Activated naive CD8-positive, alpha-beta T cell treated with anti-CD3 and anti-CD28 coated beads, Interleukin-2, amount 50 U/mL, for 16 hours (primary cell): ENCODE data around the gene C19orf73.
"Not testable (repeated sequence)": the region's sequence is repeated elsewhere in the genome, so short reads cannot be mapped to it uniquely, and the experiment has no call there.

Source experiments
- DNase-seq: peaks from one replicate; pipeline ENCODE4 v3.0.0-alpha.2; 2020; ENCODE audit warnings: low read depth, low spot score

The C19orf73 gene

DNA sequence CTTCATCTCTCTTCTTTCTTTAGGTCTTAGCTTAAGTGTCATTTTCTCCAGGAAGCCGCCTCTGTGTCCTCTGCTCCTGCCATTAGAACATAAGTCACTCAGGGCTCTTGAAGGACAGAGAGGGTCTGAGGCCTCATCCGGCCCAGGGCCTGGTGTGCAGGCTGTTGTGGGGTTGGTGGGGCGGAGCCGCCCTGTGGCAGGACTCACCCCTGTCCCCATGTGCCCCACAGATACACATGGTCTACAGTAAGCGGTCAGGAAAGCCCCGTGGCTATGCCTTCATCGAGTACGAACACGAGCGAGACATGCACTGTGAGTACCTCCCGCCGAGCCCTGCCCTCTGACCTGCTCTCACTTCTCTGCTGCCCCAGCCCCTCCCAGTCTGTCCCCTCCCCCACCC, 17.8 kb downstream of the C19orf73 start:
- DNase-seq = no peak

DNA sequence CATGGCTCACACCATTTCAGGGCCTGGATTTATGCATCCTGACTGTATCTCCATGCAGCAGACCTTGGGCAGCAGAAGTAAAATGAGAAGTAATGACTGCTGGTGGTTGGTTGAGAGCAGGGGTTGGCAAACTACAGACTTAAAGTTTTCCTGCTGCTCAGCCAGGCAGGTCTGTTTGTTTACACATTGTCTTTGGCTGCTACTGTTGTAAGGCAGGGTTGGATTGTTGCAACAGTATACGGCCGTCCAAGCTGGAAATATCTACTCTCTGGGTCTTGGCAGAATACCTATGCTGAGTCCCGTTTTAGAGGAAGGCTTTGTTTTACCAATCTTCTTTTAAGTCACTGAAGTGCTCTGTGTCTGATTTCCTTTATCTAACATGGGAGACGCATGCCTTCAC, 20.1 kb downstream of the C19orf73 start:
- DNase-seq = no peak

DNA sequence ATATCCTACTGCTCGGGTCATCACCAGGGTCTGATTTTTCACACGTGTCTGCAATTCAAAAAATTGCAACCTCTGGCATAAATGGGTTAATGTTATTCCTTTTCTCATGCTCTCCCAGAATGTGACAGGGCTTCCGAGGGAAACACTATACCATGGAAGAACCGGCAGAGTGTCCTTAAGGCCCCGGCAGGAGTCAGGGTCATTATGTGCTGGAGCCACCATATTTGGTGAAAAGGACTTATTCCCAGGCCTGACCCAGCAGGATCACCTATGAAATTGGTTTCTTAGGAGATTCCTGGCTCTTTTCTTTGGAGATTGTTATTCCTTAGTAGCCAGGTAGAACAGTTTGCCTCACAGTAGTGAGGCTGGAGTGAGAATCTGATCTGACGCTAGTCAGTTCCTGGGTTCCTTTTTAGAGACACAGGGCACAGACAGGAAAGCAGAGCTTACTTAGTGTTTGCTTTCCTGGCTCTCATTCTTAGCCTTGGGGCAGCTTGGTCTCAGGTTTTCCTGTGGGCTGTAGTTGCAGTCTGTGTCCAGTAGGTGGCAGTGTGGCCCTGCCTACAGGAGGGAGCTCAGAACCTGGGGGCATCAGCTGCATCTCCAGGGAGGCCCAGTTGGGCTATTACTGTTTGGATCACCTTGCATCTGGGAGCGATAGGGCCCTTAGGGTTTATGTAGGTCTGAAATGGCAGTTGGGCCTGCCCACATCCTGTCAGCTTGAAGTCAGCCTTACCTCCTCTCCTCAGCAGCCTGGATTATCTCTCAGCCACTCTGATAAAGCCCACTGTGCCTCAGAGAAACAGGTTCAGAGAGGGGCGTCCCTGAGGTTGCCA, 21.3 kb downstream of the C19orf73 start:
- peak; percentile 55 for DNase-seq

DNA sequence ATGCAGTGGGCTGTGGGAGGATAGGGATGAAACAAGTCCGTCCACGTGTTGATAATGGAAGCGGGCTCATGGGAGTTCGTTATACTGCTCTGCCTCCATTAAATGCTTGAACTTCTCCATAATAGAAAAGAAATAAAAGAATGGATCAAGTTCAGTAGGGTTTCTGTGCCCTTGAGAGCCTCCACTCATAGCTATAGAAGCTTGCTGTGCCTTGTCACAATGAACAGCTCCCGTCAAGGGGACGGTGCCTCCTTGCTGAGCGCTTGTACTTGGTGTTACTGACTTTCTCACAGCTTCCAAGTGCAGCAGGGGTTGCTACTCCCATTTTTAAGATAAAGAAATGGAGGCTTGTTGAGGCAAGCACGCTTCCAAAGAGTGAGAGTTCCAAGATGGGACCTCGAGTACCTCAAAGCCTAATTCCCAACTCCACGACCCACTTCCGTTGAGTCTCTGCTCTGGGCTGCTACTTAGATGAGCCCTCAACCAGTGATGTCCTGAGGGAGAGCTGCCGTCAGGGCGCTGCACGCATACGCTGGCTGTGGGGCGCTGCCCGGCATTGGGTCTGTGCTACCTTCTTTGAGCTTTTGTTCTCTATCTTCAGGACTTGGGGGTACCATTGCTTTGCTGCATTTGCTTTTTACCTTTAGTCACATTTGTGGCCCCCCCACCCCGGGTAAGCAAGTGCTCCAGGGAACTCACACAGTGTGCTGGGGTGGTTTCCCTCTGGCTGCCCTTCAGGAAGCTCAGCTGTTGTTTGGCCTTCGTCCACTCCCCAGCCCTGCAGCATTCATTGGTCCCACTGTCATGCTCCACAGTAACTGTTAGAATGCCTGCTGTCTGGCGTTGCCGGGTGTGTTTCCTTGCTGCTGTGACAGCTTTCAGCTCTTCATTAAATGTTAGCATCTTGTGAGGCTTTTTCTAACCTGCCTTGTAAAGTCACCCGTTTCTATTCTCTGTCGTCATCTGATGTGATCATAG, 24.1 kb downstream of the C19orf73 start:
- DNase-seq = no peak

DNA sequence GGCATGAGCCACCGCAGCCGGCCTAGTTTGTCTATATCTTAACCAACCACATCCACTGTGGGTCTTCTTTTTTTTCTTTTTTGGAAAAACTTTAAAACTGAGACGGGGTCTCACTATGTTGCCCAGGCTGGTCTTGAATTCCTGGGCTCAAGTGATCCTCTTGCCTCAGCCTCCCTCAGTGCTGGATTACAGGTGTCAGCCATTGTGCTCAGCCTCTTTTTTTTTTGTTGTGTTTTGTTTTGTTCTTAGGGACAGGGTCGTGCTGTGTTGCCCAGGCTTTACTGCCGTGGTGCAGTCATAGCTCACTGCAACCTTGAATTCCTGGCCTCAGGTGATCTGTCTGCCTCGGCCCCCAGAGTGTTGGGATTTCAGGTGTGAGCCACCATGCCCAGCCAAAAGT, 26.3 kb downstream of the C19orf73 start:
- DNase-seq = no peak

DNA sequence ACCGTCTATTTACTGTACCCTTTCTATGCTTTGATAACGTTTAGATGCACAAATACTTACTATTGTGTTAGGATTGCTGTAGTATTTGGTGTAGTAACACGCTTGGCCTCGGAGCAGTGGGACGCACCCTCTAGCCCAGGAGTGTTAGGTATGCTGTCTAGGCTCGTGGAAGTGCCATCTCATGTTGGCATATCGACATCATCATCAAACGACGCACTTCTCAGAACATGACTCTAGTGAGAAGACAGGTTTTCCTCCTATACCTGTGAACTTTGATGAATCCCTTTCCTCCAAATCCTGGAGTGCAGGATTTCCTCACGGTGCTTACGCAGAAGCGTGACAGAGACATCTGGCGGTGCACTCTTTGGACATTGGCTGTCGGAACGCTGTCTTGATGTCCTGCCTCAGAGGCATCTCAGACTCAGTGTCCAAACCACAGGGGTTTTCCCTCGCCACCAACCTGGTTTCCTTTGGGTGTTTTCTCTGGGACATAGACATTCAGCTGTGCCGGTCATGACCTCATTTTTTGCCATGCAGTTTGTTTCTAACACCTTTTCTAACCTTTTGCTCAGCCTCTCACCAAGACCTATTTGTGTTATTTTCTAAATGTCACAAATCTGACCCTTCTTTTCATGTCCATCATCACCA, 27.4 kb downstream of the C19orf73 start:
- DNase-seq = no peak

DNA sequence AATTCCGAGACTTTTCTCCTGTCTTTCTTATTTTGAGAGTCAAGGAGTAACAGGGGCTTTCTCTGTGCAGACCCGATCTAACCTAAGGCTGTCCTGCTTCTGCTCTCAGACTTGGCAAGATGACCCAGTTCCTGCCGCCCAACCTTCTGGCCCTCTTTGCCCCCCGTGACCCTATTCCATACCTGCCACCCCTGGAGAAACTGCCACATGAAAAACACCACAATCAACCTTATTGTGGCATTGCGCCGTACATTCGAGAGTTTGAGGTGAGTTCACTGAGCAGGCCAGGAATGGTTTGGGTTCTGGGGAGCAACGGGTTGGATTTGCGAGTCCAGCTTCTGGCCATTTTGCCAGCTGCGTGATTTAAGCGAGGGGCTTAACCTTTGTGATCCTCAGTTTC, 32.6 kb downstream of the C19orf73 start:
- no peak for DNase-seq

DNA sequence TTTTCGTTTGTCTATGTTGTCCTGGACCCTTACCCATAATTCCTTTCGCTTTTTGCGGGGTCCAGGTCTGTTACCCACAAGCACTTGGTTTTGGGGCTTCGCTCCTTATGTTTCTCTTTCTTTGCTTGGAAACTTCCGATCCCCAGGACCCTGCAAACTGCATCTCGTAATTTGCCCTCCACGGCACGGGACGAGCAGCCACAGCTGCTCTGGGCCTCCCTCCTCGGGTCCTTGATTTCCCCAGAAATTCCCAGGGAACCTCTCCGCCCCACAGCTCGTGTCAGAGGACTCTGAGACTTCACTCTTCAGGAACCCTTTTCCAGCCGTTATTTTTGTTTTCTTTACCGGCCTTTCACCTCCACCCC, 33.1 kb downstream of the C19orf73 start:
- no peak for DNase-seq

DNA sequence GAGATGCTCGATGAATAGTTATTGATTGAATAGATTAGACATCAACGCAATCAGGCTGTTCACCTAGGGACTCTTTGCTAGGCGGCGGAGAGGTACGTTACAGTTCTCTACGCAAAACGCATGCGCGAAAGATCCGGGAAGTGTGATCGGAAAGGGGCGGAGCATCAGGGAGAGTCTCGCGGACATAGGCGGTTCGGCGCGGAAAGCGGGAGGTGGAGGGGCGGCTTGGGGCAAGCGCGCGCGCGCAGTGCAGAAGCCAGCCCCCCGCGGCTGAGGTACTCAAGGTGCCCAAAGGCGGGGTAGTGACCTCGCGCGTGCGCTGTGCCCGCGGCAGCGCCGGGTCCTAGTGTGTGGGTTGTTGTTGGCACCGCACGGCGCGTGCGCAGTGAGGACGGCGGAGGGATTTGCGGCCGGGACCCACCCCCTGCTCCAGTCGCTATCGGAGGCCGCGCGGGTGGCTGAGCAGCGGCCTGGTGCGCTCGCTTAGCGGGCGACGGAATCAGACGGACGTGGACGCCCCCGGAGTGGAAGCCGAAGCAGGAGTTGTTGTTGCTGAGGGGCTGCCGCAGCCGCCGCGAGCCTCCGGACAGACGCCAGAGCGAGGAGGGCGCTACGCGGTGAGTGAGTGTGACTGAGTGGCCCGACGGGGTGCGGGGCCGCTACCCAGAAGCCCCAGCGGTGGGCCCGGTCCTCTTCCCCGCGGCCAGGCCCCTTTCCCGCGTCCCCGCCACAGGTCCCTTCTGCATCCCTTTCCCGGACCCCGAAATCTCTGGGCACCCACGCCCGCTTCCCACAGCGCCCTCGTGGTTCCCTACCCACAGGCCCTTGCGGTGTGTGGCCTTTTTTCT, 33.7 kb downstream of the C19orf73 start, which contains the start of gene SNRNP70:
Gene SNRNP70 (plus strand): TSS at position 432 of the 848 bp plus-strand sequence. CDS start 964 bp downstream, outside the sequence.
- peak; percentile 95 for DNase-seq

DNA sequence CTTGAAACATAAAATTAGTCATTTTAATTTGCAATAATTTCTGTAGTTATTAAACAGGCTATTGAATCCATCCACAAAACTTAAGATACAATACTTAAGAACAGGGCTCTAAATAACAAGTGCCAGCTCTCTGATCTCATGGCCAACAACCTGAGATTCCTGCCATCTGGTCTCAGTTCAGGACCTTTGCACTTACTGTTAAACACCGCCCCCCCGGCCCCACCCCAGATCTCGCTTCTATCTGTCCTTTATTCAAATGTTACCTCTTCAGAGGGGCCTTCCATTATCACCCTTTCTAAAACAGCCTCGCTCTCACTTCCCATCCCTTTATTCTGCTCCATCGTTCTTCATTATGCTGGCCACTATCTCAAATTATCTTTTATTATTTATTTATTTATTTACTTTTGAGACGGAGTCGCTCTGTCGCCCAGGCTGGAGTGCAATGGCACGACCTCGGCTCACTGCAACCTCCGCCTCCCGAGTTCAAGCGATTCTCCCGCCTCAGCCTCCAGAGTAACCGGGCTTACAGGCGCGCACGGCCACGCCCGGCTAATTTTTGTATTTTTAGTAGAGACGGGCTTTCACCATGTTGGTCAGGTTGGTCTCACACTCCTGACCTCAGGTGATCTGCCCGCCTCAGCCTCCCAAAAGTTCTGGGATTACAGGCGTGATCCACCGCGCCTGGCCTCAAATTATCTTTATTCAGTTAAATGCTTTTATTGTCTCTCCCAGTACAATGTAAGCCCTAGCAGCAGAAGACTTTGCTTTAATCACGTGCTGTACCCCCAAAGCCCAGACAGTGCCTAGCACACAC, 34.5 kb downstream of the C19orf73 start:
- DNase-seq = no peak

DNA sequence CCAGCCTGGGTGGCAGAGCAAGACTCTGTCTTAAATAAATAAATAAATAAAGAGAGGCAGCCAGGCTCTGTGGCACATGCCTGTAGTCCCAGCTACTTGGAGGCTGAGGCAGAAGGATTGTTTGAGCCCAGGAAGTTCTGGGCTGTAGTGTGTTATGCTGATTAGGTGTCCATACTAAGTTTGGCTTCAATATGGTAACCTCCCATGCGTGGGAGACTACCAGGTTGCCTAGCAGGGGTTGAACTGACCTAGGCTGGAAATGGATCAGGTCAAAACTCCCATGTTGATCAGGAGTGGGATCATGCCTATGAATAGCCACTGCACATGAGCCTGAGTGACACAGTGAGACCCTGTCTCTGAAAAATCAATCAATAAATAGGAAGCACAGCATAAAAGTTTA, 37.7 kb downstream of the C19orf73 start:
- DNase-seq = no peak

DNA sequence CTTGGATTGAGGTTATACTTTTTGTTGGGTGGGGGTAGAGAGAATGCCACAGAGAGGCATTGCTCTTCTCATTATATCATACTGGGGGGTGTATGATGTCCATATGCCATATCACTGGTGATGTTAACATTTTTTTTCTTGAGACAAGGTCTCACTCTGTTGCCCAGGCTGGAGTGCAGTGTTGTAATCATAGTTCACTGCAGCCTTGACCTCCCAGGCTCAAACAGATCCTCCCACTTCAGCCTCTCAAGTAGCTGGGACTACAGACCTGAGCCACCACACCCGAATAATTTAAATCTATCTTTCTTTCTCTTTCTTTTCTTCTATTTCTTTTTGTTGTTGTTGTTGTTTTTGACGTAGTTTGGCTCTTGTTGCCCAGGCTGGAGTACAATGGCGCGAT, 38.6 kb downstream of the C19orf73 start:
- no peak for DNase-seq

DNA sequence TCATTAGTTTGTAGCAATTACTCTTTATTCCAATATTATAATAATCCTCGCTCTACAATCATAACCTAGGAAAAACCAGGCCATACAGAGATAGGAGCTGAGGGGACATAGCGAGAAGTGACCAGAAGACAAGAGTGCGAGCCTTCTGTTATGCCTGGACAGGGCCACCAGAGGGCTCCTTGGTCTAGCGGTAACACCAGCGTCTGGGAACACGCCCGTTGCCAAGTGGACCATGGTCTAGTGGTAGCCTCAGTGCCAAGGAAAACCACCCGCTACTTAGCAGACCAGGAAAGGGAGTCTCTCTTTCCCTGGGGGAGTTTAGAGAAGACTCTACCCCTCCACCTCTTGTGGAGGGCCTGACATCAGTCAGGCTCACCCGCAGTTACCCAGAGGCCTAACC, 44.1 kb downstream of the C19orf73 start:
- not testable (repeated sequence) for DNase-seq

DNA sequence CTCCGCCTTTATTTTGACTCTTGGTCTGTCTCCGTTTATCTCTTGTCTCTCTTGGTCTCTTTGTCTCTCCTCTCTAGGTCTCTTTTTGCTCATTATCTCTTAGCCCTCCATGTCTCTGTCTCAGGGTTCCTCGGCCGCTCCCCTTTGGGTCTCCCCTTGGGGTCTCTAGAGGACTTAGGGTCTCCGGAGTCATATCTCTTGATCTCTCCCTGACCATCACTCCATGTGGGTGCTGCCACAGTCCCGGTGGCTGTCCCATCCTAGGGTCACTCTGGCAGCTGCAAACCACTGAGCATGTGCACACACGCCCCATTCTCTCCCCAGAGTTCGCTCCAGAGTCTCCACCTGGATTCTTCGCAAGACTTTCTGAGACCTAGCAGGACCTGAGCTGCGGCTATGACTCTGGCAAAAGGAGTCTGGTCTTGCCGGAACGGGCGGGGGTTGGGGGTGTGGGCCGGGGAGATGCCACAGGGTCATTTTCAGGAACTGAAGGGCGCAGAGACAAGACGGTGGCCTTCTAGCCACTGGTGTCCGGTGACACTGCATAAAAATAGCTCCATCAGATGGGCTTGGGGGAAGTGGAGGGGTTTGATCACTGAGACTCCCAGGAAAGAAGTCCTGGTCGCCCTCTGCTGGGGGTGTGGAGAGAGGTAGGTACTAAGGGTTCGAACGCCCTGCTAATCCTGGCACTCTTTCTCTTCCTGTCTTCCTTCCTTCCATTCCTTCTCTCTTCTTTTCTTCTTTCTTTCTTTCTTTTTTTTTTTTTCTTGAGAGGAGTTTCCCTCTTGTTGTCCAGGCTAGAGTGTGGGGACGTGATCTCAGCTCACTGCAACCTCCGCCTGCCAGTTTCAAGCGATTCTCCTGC, 45.2 kb downstream of the C19orf73 start:
- DNase-seq = no peak

DNA sequence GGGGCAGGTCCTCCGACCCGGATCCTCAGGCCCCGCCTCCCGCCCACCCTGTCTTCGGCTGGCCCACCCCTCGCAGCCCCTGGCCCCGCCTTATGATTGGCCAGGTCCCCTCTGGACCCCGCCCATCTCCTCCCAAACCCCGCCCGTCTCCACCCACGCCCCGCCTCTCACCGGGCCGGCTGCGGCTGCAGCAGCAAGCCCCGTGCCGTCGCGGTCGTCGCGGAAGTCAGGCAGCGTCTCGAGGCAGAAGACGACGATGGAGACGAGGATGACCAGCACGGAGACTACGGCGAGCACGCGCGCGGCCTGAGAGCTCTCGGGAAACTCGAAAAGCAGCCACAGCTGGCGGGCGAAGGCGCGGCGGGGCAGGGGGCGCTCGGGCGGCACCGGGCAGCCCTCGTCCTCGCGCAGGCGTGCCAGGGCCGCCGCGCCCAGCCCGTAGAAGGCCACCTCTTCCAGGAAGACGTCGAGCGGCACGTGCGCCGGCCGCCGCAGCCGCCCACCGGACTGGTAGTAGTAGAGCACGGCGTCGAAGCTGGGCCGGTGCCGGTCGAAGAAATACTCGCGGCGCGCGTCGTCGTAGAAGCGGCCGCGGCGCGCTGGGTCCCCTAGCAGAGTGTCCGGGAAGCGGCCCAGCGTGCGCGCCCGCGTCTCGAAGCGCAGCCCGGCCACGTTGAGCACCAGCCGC, 46.9 kb downstream of the C19orf73 start:
- DNase-seq = no peak

DNA sequence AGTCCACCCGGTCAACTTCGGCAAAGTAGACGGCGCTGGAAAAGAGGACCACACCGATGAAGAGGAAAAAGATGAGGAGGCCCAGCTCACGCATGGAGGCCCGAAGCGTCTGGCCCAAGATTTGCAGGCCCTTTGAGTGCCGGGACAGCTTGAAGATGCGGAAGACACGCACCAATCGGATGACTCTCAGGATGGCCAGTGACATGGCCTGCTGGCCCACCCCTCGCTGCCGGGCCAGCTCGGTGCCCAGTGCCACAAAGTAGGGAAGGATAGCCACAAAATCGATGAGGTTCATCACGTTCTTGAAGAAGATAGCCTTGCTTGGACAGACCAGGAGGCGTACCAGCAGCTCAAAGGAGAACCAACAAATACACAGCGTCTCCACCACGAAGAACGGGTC, 48.5 kb downstream of the C19orf73 start:
- no peak for DNase-seq

DNA sequence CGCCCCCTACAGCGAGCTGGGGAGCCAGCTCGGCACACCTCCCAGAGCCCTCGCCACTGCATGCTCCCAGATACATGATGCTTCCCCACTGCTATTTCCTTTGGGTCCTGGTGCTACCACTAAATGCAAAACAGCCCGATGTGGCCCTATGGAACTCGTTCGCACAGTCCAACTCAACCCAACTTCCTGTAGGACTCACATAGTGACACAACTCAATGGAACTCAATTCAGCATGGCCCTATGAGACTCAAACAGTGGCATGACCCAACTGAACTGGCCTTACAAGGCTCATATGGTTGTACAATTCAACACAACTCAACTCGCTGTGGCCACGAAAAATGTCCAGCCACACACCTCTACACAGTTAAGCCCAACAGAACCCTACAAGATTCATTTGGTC, 49.9 kb downstream of the C19orf73 start:
- no peak for DNase-seq
